Skeletal muscle tissue (tissue), 5 donors: Measurements from ENCODE around the gene SLX4IP. TPM values are rescaled to one million over a fixed set of nuclear protein-coding genes. Genes with fewer than 3 reads are reported as not detected.

Source experiments
- H3K27ac ChIP-seq: one replicate; pipeline ENCODE4 v1.7.0; 2013; ENCODE audit warnings: mild to moderate bottlenecking, low read depth, low read length, inconsistent platforms
- H3K27me3 ChIP-seq, 3 donors: one replicate each; pipeline ENCODE4 v1.7.0; 2013; ENCODE audit warnings: low read length in 3 of 3; ENCODE audit not compliant: control insufficient read depth in 3 of 3, insufficient read depth in 3 of 3
- H3K36me3 ChIP-seq, 3 donors: one replicate each; pipeline ENCODE4 v1.7.0; 2013; ENCODE audit warnings: low read length in 3 of 3; ENCODE audit not compliant: control insufficient read depth in 3 of 3, insufficient read depth in 3 of 3
- H3K4me1 ChIP-seq, 3 donors: one replicate each; pipeline ENCODE4 v1.7.0; 2013; ENCODE audit warnings: low read length in 3 of 3, mild to moderate bottlenecking in 3 of 3; ENCODE audit not compliant: control insufficient read depth in 3 of 3, insufficient read depth in 3 of 3
- H3K4me3 ChIP-seq, 3 donors: one replicate each; pipeline ENCODE4 v1.7.0; 2013; ENCODE audit warnings: low read length in 3 of 3
- H3K9ac ChIP-seq, 3 donors: one replicate each; pipeline ENCODE4 v1.7.0; 2013; ENCODE audit warnings: low read length in 3 of 3, mild to moderate bottlenecking in 3 of 3, moderate library complexity in 2 of 3, low read depth in 1 of 3
- H3K9me3 ChIP-seq, 3 donors: one replicate each; pipeline ENCODE4 v1.7.0; 2013; ENCODE audit warnings: low read length in 3 of 3; ENCODE audit not compliant: control insufficient read depth in 3 of 3
- small RNA-seq: library from RNA; depleted of rRNA; stranded (forward); fragments of <200 nt; gene quantifications from one replicate; pipeline ENCODE3, GENCODE V24; 2014
- total RNA-seq: library from RNA; depleted of rRNA; stranded (reverse); fragments of >200 nt; gene quantifications from one replicate; pipeline ENCODE4 v1.2.3, GENCODE V29; 2014
- donor health status: Osteomylitis.

SLX4IP gene
- total RNA-seq, 1 donor from 2014 or later, result 4.2 TPM

DNA sequence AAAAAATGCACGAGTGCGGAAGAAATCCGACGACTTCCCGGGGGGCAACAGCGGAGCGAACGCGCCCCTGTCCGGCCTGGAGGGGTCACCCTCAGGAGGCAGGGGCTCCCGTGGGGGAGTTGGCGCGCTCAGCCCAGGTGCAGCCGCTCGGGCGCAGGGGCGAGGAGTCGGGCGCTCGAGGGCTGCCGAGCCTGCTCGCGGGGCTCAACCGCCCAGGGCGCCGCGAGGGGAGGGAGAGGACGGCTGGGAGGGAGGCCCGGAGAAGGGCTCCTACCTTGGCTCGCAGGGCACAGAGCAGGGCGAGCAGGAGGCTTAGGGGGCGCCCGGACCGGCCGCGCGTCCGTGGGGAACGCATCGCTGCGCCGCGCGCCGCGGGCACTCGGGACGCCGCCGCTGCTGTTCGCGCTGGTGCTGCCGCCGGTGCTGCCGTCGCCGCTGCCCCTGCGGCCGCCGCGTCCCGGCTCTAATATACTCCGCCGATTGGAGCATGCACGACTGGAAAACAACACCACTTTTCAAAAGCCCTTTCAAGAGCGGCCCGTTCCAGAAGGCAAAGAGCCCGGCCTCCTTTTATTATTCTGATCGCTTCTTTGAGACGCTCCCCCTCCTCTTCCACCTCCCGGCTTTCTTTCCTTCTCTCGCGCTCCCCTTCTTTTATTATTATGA is 238.2 kb downstream of the SLX4IP start:
- Histone ChIP-seq H3K4me3 (peak overlapping the region; percentile 78 to 88 (median 86)), H3K4me1 (peaks cover 10 to 24% (median 24%) of the 10 kb centered on the region in 3 donors), H3K36me3 (peaks cover 0 to 4% (median 0%) of the 10 kb centered on the region in 3 donors), H3K9ac (peak overlapping the region; percentile 85 to 89 (median 87)), H3K27ac (peak overlapping the region; percentile 89), H3K9me3 (no peaks in the 10 kb centered on the region), H3K27me3 (no peaks in the 10 kb centered on the region)

DNA sequence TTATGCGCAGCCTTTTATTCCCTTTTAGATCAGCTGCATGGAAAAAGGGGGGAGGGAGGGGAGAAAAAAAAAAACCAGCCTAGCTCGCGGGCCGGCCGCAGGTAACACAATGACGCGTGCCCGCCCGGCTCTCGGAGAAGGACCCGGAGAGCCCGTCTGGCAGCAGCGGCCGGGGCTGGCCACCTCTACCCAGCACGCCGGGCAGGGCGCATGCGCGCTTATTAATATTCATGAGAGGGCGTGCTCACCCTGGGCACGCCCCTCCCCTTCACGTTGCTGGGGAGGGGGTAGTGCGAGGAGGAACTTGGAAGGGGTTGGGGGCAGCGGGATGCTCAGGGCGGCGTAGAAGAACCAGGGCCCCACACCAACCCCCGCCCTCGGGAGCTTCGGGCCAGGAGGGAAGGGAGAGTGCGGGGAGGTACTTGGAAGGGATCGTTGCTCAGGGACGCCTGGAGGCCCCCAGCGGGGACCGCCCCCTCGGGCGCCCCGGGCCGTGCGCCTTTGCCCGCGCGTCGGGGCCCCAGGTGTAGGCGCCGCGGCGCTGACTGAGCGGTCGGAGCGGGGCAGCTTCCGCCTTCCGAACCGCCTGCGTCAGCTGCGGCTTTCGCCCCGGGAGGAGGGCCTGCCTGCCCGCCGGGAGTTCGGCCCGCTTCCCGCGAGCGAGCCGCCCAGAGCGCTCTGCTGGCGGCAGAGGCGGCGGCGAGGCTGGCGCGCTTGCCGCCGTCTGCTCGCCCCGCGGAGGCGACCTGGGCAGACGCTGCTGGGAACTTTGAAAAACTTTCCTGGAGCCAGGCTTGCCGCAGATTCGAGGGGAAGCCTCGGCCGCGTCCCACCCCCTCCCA is 239.0 kb downstream of the SLX4IP start, which contains the start of gene JAG1:
Gene JAG1, minus strand, starts transcription at position 158 of the 842 bp plus-strand sequence. CDS start 469 bp downstream, outside the sequence.
- H3K4me1 ChIP-seq, result peaks cover 8 to 22% (median 19%) of the 10 kb centered on the region in 3 donors
- no peaks in the 10 kb centered on the region for H3K36me3 ChIP-seq
- peak within 1 kb of the TSS; percentile 89 for H3K27ac ChIP-seq
- no peaks in the 10 kb centered on the region for H3K27me3 ChIP-seq
- peak within 1 kb of the TSS; percentile 85 to 89 (median 87) for H3K9ac ChIP-seq
- H3K4me3 ChIP-seq, result peak within 1 kb of the TSS; percentile 78 to 88 (median 86)
- H3K9me3 ChIP-seq, result no peaks in the 10 kb centered on the region

DNA sequence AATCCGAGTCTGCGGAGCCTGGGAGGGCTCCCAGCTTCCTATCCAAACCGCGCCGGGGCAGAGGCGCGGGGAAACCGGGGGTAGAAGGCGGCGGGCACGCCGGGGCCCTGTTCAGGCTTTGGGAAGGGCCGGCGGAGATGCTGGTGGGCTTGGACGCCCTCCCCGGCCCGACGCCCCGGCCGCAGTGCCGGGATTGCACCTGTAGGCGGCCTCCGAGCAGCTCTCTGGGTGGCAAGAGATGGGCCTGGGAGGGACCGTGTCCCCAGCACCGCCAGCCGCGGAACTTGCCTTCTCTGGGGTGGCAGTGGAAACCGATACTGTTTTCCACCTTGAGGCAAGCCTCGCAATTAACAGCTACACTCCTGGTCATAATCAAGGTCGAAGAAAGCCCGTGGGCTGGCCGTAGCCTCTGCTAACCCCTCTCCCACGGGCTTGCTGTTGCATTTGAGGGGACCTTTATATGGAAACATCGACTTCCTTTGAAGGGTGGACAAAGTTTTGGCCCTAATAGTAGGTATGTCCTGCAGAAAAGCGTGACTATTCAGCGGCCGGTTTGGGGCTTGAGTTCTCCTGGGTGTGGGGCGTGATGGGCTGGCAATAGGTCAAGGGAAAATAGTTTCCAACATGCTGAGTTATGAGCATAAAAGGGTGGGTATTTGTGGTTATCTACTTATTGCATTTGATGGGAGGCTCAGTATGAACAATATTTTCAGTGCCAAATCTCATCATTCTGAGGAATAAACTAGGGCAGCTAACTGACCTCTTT is 239.8 kb downstream of the SLX4IP start:
- peak overlapping the region; percentile 89 for H3K27ac ChIP-seq
- H3K9ac ChIP-seq, result peak overlapping the region; percentile 85 to 89 (median 87)
- no peaks in the 10 kb centered on the region for H3K27me3 ChIP-seq
- peaks cover 6 to 19% (median 12%) of the 10 kb centered on the region in 3 donors for H3K4me1 ChIP-seq
- no peaks in the 10 kb centered on the region for H3K36me3 ChIP-seq
- H3K9me3 ChIP-seq, result no peaks in the 10 kb centered on the region
- H3K4me3 ChIP-seq, result peak overlapping the region; percentile 78 to 88 (median 86)

DNA sequence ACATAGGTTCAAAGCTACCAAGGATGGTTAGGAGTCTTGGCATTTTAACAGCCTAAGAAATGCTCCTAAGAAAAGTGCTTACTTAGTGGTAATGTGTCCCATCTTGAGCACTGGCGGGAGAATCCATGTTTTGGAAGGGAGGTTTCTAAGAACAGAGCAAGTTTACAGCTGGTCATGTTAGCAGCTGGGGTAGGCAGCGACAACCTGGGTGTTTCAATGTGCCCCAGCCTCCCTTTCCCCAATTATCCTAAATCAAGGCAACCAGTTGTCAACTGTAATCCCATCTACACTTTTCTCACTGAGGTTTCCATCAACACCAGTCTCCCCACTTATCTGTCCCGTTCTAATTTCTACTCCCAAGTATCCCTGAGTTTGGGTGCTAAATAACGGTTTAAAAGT is 240.3 kb downstream of the SLX4IP start:
- peak overlapping the region in 1 of 3 donors; percentile 86 for H3K4me3 ChIP-seq
- H3K27me3 ChIP-seq, result no peaks in the 10 kb centered on the region
- H3K9me3 ChIP-seq, result no peaks in the 10 kb centered on the region
- H3K27ac ChIP-seq, result no peak overlapping the region
- no peak overlapping the region for H3K9ac ChIP-seq
- H3K36me3 ChIP-seq, result no peaks in the 10 kb centered on the region
- H3K4me1 ChIP-seq, result peaks cover 6 to 16% (median 9%) of the 10 kb centered on the region in 3 donors

DNA sequence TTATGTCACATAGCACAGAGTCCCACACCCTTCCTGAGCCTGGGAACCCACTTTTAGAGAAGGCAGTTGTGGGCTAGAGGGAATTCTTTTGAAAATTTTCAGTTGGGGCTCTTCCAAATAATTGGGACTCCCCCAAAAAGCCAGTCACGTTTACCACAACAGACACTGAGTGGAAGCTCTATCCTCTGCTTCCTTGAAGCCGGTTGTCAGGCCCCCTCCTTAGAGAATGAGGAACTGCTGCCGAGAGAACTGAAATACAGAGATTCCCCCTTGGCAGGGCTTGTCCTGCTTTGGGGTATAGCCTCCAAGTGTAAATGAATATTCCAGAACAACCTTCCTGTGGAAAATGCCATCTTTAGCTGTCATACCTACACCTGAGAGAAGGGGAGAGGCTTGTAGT is 241.4 kb downstream of the SLX4IP start:
- Histone ChIP-seq H3K27me3 (no peaks in the 10 kb centered on the region), H3K9me3 (no peaks in the 10 kb centered on the region), H3K4me1 (peaks cover 0 to 16% (median 6%) of the 10 kb centered on the region in 3 donors), H3K4me3 (no peak overlapping the region), H3K27ac (no peak overlapping the region), H3K36me3 (no peaks in the 10 kb centered on the region), H3K9ac (no peak overlapping the region)

Small RNAs within 50 kb of the gene (small RNA-seq; reads per million reads assigned to genes)
- gene MIR6870, result not detected

Other genes starting within 250 kb of the SLX4IP start
- gene SNAP25, start 216.5 kb upstream of the SLX4IP start, total RNA-seq, result 4.2 TPM
- gene MKKS, start 1.1 kb upstream of the SLX4IP start, total RNA-seq, result 4.2 TPM
- gene JAG1, start 238.7 kb downstream of the SLX4IP start, total RNA-seq, result 60.5 TPM